ENCODE measurements around the gene MYO18B.

DNA sequence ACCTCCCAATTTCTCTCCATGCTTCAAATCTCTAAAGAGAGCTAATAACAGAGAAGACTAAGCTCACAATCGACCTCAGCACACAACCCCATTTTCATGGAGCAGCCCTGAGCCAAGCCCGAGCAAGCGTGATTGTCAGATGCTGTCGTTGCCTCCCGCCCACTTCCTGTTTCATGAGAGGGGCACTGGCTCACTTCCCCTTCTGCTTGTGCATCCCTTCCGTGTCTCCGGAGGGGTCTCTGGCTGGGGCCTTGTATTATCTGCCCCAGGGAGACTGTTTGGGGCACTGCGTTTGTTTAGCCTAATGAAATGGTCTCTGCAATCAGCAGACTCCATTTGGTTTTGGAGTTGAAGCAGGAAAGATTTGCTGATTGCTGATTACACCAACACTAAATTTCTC is 246.0 kb downstream of the MYO18B start:
- TF ChIP-seq CEBPB (IDR thresholded peaks at IDR 0.05; ENCODE audit: low read depth, low read length): no peak
- TF ChIP-seq, protein P1, sequence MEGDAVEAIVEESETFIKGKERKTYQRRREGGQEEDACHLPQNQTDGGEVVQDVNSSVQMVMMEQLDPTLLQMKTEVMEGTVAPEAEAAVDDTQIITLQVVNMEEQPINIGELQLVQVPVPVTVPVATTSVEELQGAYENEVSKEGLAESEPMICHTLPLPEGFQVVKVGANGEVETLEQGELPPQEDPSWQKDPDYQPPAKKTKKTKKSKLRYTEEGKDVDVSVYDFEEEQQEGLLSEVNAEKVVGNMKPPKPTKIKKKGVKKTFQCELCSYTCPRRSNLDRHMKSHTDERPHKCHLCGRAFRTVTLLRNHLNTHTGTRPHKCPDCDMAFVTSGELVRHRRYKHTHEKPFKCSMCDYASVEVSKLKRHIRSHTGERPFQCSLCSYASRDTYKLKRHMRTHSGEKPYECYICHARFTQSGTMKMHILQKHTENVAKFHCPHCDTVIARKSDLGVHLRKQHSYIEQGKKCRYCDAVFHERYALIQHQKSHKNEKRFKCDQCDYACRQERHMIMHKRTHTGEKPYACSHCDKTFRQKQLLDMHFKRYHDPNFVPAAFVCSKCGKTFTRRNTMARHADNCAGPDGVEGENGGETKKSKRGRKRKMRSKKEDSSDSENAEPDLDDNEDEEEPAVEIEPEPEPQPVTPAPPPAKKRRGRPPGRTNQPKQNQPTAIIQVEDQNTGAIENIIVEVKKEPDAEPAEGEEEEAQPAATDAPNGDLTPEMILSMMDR (IDR thresholded peaks at IDR 0.05; ENCODE audit: control extremely low read depth in 1 of 3, insufficient read depth in 1 of 3, low read depth in 1 of 3, low read length in 3 of 3): no peak
- TF ChIP-seq POLR2AphosphoS5 (IDR thresholded peaks at IDR 0.05; ENCODE audit: low read depth, low read length): no peak
- TF ChIP-seq, protein P2, sequence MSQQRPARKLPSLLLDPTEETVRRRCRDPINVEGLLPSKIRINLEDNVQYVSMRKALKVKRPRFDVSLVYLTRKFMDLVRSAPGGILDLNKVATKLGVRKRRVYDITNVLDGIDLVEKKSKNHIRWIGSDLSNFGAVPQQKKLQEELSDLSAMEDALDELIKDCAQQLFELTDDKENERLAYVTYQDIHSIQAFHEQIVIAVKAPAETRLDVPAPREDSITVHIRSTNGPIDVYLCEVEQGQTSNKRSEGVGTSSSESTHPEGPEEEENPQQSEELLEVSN (IDR thresholded peaks at IDR 0.05): no peak
- TF ChIP-seq, protein P3, sequence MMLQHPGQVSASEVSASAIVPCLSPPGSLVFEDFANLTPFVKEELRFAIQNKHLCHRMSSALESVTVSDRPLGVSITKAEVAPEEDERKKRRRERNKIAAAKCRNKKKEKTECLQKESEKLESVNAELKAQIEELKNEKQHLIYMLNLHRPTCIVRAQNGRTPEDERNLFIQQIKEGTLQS (IDR thresholded peaks at IDR 0.05; ENCODE audit: insufficient read depth, low read depth, low read length): no peak
- no peak for TF ChIP-seq MAFK (IDR thresholded peaks at IDR 0.05; ENCODE audit: low read depth, low read length)
- TF ChIP-seq JUN (IDR thresholded peaks at IDR 0.05; ENCODE audit: low read depth, low read length): no peak
- no peak for TF ChIP-seq EP300 (IDR thresholded peaks at IDR 0.05; ENCODE audit: borderline replicate concordance in 1 of 2, low read depth in 2 of 2, low read length in 2 of 2)
- no peak for TF ChIP-seq ASH2L (IDR thresholded peaks at IDR 0.05; ENCODE audit: low read length)
- no peak for TF ChIP-seq POLR2A (IDR thresholded peaks at IDR 0.05; ENCODE audit: control extremely low read depth in 1 of 2, low read depth in 2 of 2, low read length in 2 of 2)
- no peak for TF ChIP-seq SUZ12 (IDR thresholded peaks at IDR 0.05; ENCODE audit: low read length)
- no peak for TF ChIP-seq TAF1 (IDR thresholded peaks at IDR 0.05; ENCODE audit: low read depth, low read length)
- TF ChIP-seq ZNF274 (IDR thresholded peaks at IDR 0.05; ENCODE audit: borderline replicate concordance, extremely low read depth, low read length): no peak
- no peak for TF ChIP-seq SIX5 (IDR thresholded peaks at IDR 0.05; ENCODE audit: low read depth, low read length)
